Measurements from ENCODE around the gene STMN1.
A peak's percentile ranks its signal among the peaks of the same experiment; 100 is the strongest.
"Not testable (repeated sequence)": the region's sequence is repeated elsewhere in the genome, so short reads cannot be mapped to it uniquely, and the experiment has no call there.

The STMN1 gene

GRCh38 chr1:25905680-25906643 is at the start of gene STMN1:
Gene STMN1 (minus strand): TSS chr1:25906419. CDS start chr1:25904676, 1,743 bp downstream.
- peak; percentile 78 for DNase-seq (ENCODE audit: low read depth)

GRCh38 chr1:25955553-25955952 is 49.3 kb upstream of the STMN1 start:
- no peak for DNase-seq (ENCODE audit: low read depth)

GRCh38 chr1:25954282-25954938 is 48.2 kb upstream of the STMN1 start:
- DNase-seq (ENCODE audit: low read depth), result no peak

DNA sequence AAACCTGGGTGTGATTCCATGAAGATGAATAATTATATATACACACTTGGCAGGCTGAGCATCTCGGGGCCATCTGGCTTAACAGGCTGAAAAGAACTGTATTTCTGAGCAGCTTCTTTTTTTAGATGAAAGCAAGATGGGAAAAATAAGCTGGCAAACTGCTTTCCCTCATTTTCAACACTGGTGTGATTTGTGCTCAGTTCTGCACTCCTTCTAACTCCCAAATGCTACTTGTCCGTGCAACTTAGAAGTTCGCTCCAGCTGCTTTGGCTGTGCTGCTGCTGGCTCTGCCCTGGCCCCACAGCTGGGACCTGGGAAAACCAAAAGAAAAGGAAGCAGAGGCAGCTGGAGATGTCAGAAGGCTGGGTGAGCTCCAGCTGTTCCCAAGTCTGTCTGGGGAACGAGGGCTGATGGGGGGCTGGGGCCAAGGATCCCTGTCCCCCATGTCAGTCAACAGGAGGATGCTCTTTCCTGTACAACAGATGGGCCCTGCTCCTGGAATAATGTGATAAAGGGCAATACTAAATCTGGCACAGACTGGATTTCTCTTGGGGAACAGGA is 46.7 kb upstream of the STMN1 start:
- DNase-seq (ENCODE audit: low read depth), result no peak

DNA sequence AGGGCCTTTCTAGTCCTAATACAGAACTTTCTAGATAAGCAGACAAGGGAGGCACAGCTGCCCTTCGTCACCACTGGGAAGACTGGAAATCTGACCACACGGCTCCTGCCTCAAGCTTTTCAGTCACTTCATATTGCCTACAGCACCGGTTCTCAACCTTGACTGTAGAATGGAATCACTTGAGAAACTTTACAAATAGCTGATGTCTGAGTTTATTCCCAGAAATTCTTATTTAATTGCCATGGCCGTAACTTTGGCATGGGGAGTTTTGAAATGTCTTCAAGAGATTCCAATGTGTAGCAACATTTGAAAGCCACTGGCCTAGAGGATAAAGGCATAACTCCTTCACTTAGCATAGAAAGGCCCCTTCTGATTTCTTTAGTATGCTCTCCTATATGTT is 42.4 kb upstream of the STMN1 start:
- DNase-seq (ENCODE audit: low read depth), result no peak

DNA sequence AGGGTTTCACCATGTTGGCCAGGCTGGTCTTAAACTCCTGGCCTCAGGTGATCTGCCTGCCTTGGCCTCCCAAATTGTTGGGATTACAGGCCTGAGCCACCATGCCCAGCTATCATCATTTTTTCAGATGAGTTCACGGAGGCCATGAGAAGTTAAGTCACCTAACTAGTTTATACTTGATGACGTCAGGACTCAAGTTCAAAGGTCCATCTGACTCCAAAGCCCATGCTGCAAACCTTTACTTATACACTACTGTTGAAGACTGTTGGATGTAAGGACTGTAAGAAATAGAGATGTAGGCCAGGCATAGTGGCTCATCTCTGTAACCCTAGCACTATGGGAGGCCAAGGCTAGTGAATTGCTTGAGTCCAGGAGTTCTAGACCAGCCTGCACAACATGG is 40.8 kb upstream of the STMN1 start:
- no peak for DNase-seq (ENCODE audit: low read depth)

GRCh38 chr1:25945761-25946160 is 39.5 kb upstream of the STMN1 start:
- DNase-seq (ENCODE audit: low read depth), result no peak

DNA sequence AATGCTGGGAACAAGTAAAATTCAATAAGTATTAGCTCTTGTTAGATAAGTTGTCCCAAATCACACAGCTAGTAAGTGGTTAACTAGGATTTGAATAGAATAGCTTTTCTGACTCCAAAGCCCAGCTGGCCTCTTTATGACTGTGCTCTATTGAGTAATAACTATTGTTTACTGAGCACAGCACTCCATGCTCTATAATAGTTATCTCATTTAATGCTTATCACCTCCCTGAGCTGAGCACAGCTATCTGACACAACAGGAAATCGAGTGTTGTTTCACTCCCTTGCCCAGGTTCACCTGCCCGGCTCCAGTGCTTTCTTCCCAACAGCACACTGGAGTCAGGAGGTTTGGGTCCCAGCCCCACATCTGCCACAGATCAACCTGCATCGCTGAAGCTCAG is 38.8 kb upstream of the STMN1 start:
- no peak for DNase-seq (ENCODE audit: low read depth)

DNA sequence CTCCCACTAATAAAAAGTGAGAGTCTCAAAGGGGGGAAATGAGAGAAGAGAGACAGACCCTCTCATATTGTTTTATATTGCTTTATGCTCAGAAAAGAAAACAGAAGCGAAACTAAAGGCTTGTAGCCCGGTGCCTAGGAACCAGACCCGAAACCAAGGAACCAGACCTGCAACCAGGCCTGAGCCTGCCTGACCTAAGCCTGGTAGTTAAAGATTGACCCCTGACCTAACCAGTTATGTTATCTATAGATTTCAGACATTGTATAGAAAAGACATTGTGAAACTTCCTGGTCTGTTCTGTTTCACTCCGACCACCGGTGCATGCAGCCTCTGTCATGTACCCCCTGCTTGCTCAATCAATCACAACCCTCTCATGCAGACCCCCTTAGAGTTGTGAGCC is 37.3 kb upstream of the STMN1 start:
- not testable (repeated sequence) for DNase-seq (ENCODE audit: low read depth)

DNA sequence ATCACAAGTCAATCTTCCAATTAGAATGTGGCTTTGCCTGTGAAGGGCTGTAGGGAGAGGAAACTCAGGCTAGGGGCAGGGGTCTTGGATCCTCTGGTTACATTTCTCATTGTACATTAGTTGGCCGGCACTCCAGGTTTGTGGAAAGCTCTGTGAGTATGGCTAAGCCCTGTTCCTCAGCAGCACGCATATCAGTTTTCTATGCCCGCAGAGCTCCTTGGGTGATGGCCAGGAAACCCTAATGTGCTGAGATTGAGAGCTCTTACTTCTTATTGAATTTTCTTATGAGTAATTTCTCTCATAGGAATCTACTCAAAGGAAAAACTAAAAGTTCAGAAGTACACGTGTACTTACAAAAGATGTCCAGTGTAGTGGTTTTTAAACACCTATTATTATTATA is 30.7 kb upstream of the STMN1 start:
- no peak for DNase-seq (ENCODE audit: low read depth)

- no peak for DNase-seq (ENCODE audit: low read depth)
Observed at GRCh38 chr1:25933479-25934365, 27.5 kb upstream of the STMN1 start.

DNA sequence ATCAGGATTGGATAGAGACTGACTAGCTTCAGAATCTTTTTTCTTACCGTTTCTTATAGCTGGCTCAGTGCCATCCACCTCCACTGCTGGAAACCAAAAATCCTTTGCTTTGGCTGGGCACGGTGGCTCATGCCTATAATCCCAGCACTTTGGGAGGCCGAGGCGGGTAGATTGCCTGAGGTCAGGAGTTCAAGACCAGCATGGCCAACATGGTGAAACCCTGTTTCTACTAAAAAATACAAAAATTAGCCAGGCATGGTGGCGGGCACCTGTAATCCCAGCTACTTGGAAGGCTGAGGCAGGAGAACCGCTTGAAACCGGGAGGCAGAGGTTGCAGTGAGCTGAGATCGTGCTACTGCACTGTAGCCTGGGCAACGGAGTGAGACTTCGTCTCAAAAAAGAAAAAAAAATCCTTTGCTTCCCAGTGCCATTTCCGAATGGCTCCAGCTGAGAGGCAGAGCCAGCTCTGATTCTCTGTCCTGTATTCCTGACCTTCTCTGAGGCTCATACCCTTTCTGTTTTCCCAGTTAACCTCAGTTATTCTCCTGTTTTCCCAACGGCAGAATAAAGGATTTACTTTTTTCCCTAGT is 26.7 kb upstream of the STMN1 start:
- DNase-seq (ENCODE audit: low read depth), result not testable (repeated sequence)

DNA sequence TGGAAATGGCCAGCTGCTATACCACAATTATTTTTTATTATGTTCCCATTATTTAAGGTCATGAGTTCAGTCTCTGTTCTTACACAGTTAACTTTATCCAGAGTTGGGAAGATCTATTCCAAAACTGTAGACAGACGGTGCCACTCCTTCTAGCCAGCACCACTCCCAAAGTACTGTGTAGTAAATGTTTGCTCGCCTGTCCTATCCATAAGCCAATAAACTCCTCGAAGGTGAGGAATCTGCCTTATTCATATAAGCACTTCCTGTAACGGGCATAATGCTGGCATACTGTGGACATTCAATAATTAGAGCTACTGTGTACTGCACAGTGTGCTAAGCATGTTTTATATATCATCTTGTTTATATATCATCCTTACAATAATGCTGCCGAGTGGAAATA is 26.1 kb upstream of the STMN1 start:
- DNase-seq (ENCODE audit: low read depth), result no peak

GRCh38 chr1:25929016-25929415 is 22.8 kb upstream of the STMN1 start:
- DNase-seq (ENCODE audit: low read depth), result no peak

GRCh38 chr1:25927521-25928265 is 21.5 kb upstream of the STMN1 start:
- DNase-seq (ENCODE audit: low read depth), result no peak

DNA sequence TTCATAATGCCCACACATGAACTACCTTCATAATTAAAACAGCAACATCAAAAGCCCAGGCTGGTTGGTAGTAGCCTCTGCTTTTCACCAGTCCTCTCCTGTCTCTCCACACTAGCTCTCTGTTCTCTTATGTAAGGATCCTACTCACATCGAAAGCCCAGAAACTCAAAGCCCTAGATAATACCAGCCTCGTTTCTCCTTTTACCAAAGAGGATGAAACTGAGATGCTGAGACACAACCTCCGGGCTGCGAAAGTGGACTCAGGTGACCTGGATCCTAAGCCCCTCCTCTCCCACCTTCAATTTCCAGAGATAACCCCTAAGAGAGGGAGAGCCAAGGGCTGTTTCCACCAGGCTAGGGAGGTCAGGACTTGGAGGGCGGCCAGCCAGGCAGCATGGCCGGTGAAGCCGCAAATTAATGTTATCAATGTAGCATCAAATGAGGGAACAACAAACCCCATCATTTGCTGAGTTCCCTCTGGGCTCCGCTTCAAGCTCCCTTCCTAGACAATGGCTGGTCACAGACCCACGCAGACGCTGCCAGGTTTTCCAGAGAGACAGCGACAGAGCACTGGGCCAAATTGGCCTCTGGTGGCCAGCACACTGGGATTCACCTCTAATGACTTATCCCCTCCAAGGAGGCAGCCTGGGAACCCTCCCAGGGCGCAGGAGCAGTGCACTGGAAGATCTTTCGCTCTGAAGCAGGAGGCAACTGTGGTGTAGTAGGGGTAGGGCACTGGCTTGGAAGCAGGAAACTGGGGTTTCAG is 20.7 kb upstream of the STMN1 start:
- no peak for DNase-seq (ENCODE audit: low read depth)

GRCh38 chr1:25924454-25924853 is 18.2 kb upstream of the STMN1 start:
- DNase-seq (ENCODE audit: low read depth), result no peak

- no peak for DNase-seq (ENCODE audit: low read depth)
Observed at GRCh38 chr1:25922971-25923552, 16.8 kb upstream of the STMN1 start.

- peak; percentile 14 for DNase-seq (ENCODE audit: low read depth)
Observed at GRCh38 chr1:25922056-25922970, 16.1 kb upstream of the STMN1 start.
